ENCODE measurements around the gene KCNH5. TPM values are rescaled to one million over a fixed set of nuclear protein-coding genes. Genes with fewer than 3 reads are reported as not detected.

KCNH5 gene
- total RNA-seq, 2 experiments from 2014 or later = not detected

GRCh38 chr14:62743118-62743517 is 302.1 kb downstream of the KCNH5 start:
- Mint-ChIP-seq H3K4me1 (no peaks in the 10 kb centered on the region), H3K4me3 (no peak overlapping the region), H3K36me3 (no peaks in the 10 kb centered on the region), H3K27ac (no peak overlapping the region), H3K9me3 (ENCODE audit: low read depth) (no peaks in the 10 kb centered on the region), H3K27me3 (no peaks in the 10 kb centered on the region)
- ATAC-seq (no peak), DNase-seq (no peak)
- CTCF ChIA-PET = no interaction called here

DNA sequence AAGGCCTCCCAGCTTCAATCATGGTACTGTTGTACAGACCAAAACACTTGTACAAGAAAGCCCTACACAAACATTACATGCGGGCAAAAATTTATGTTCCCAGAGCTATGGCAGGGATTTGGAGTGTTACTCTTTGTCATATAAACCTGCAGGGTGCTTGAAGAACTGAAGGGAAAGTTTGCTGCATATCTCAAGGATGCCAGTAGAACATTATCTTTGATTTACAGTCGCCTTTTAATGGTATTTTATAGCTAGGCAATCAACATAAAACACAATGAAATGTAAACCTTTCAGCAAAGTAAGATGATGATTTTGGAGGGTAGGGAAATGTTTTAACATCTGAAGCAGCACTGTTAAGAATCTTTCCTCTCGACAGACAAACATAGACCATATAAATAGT is 305.6 kb downstream of the KCNH5 start:
- no peak for DNase-seq
- H3K4me3 Mint-ChIP-seq = no peak overlapping the region
- H3K27ac Mint-ChIP-seq = no peak overlapping the region
- CTCF ChIA-PET = no interaction called here
- no peaks in the 10 kb centered on the region for H3K9me3 Mint-ChIP-seq (ENCODE audit: low read depth)
- no peaks in the 10 kb centered on the region for H3K27me3 Mint-ChIP-seq
- no peaks in the 10 kb centered on the region for H3K4me1 Mint-ChIP-seq
- ATAC-seq = no peak
- H3K36me3 Mint-ChIP-seq = no peaks in the 10 kb centered on the region

GRCh38 chr14:62736048-62737043 is 308.9 kb downstream of the KCNH5 start:
- CTCF ChIA-PET = no interaction called here
- Mint-ChIP-seq H3K4me3 (no peak overlapping the region), H3K36me3 (no peaks in the 10 kb centered on the region), H3K27me3 (no peaks in the 10 kb centered on the region), H3K4me1 (no peaks in the 10 kb centered on the region), H3K27ac (no peak overlapping the region), H3K9me3 (ENCODE audit: low read depth) (no peaks in the 10 kb centered on the region)
- no peak for ATAC-seq
- no peak for DNase-seq

GRCh38 chr14:62734831-62735230 is 310.4 kb downstream of the KCNH5 start:
- Mint-ChIP-seq H3K27me3 (no peaks in the 10 kb centered on the region), H3K36me3 (no peaks in the 10 kb centered on the region)

DNA sequence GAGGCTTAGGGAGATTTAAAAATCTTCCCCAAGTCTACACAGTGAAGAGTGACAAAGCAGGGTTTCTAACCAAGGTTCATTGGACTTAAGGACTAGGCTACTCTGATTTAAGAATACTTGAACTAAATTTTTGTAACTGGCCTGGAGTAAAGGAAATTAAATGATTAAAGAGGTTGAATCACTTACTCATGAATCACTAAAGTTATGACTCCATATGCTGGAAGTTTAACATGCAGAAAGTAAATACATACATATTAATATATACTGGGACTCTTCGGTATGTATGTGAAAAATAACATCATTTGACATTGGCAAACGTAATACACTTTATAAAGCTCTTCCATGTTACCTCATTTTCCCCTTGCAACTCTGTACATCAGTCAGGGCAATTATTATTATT is 322.9 kb downstream of the KCNH5 start:
- no peak overlapping the region for H3K4me3 Mint-ChIP-seq
- no peak overlapping the region for H3K27ac Mint-ChIP-seq
- peaks cover 5% of the 10 kb centered on the region for H3K9me3 Mint-ChIP-seq (ENCODE audit: low read depth)
- H3K4me1 Mint-ChIP-seq = no peaks in the 10 kb centered on the region
- H3K36me3 Mint-ChIP-seq = no peaks in the 10 kb centered on the region
- H3K27me3 Mint-ChIP-seq = no peaks in the 10 kb centered on the region
- CTCF ChIA-PET = no interaction called here
- DNase-seq (no peak), ATAC-seq (no peak)

More at GRCh38 chr14:62734831-62735230, 310.4 kb downstream of the KCNH5 start:
- Mint-ChIP-seq H3K9me3 (ENCODE audit: low read depth) (no peaks in the 10 kb centered on the region), H3K27ac (no peak overlapping the region), H3K4me3 (no peak overlapping the region), H3K4me1 (no peaks in the 10 kb centered on the region)
- DNase-seq = no peak
- CTCF ChIA-PET = interaction anchor here (0.6 kb wide), 1 partner anchor 830 kb away, joined by 3 read pairs; no protein-coding TSS in a partner anchor
- ATAC-seq = no peak

DNA sequence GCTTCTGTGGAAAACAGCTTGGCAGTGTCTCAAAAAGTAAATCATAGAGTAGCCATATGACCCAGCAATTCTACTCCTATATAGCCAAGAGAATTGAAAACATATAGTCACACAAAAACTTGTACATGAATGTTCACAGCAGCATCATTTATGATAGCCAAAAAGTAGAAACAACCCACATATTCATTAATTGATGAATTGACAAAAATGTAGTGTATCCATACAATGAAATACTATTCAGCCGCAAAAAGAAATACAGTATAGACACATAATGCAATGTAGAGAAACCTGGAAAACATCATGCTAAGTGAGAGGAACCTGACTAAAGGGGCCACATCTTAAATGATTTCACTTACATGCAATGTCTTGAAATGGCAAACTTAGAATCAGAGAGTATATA is 326.6 kb downstream of the KCNH5 start:
- ATAC-seq (no peak), DNase-seq (no peak)
- CTCF ChIA-PET = no interaction called here
- Mint-ChIP-seq H3K27me3 (no peaks in the 10 kb centered on the region), H3K36me3 (no peaks in the 10 kb centered on the region), H3K9me3 (ENCODE audit: low read depth) (peaks cover 5% of the 10 kb centered on the region), H3K27ac (no peak overlapping the region), H3K4me3 (no peak overlapping the region), H3K4me1 (no peaks in the 10 kb centered on the region)

GRCh38 chr14:62711351-62712023 is 333.8 kb downstream of the KCNH5 start:
- H3K27ac Mint-ChIP-seq = no peak overlapping the region
- CTCF ChIA-PET = no interaction called here

GRCh38 chr14:62710811-62711210 is 334.4 kb downstream of the KCNH5 start:
- H3K4me3 Mint-ChIP-seq = no peak overlapping the region
- no peaks in the 10 kb centered on the region for H3K27me3 Mint-ChIP-seq
- DNase-seq (no peak), ATAC-seq (no peak)
- CTCF ChIA-PET = no interaction called here
- H3K36me3 Mint-ChIP-seq = no peaks in the 10 kb centered on the region
- no peak overlapping the region for H3K27ac Mint-ChIP-seq
- peaks cover 4% of the 10 kb centered on the region for H3K9me3 Mint-ChIP-seq (ENCODE audit: low read depth)
- no peaks in the 10 kb centered on the region for H3K4me1 Mint-ChIP-seq

More at GRCh38 chr14:62711351-62712023, 333.8 kb downstream of the KCNH5 start:
- ATAC-seq (no peak), DNase-seq (no peak)
- Mint-ChIP-seq H3K9me3 (ENCODE audit: low read depth) (peaks cover 4% of the 10 kb centered on the region), H3K27me3 (no peaks in the 10 kb centered on the region), H3K4me3 (no peak overlapping the region), H3K36me3 (no peaks in the 10 kb centered on the region), H3K4me1 (no peaks in the 10 kb centered on the region)

DNA sequence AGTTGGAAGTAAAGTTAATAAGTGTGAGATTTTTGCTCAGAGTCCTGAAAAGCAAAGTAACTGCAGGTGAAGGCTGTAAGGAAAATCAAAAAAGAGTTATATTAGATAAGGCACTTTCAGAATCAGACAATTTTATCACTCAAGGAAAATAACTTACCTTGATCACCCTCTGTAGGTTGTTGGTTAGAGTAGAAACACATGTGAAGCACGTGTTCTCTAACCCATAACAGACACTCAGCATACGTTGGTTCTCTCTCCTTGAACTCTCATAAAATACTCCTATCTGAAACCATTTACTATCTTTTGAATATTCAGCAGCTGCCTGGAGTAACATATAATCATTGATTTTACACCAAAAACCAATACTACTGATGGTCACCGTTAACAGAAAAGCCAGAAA is 335.5 kb downstream of the KCNH5 start:
- no peaks in the 10 kb centered on the region for H3K27me3 Mint-ChIP-seq
- no peak overlapping the region for H3K4me3 Mint-ChIP-seq

GRCh38 chr14:62706217-62706616 is 339.0 kb downstream of the KCNH5 start:
- Mint-ChIP-seq H3K36me3 (no peaks in the 10 kb centered on the region), H3K4me3 (no peak overlapping the region), H3K27me3 (no peaks in the 10 kb centered on the region), H3K27ac (no peak overlapping the region), H3K4me1 (no peaks in the 10 kb centered on the region), H3K9me3 (ENCODE audit: low read depth) (peaks cover 2% of the 10 kb centered on the region)
- CTCF ChIA-PET = no interaction called here
- DNase-seq = no peak
- no peak for ATAC-seq

More for the DNA sequence above, 335.5 kb downstream of the KCNH5 start:
- H3K9me3 Mint-ChIP-seq (ENCODE audit: low read depth) = peaks cover 2% of the 10 kb centered on the region
- H3K27ac Mint-ChIP-seq = no peak overlapping the region
- DNase-seq = no peak
- ATAC-seq = no peak
- H3K36me3 Mint-ChIP-seq = no peaks in the 10 kb centered on the region
- no peaks in the 10 kb centered on the region for H3K4me1 Mint-ChIP-seq
- CTCF ChIA-PET = no interaction called here

- Mint-ChIP-seq H3K9me3 (ENCODE audit: low read depth) (peaks cover 4% of the 10 kb centered on the region), H3K4me3 (no peak overlapping the region), H3K27me3 (no peaks in the 10 kb centered on the region), H3K27ac (no peak overlapping the region), H3K4me1 (no peaks in the 10 kb centered on the region), H3K36me3 (no peaks in the 10 kb centered on the region)
- CTCF ChIA-PET = no interaction called here
- DNase-seq (no peak), ATAC-seq (no peak)
Measured at GRCh38 chr14:62697461-62697860, 347.8 kb downstream of the KCNH5 start.

DNA sequence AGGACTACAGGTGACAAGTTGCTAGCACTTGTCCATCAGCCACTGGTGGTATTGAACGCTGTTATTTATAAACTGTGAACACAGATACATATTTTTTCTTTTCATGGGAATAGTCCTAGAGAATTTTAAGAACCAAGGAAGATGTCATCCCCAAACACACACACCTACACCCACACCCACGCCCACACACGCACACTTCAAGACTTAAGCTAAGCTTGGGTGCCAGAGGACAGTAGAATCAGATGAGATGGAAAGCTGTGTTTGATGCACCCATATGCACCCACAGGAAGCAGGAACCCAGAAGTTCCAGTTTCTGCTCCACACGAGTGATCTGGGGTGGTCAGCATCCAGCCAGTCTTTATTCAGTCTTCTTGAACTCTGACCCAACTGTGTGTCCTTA is 348.3 kb downstream of the KCNH5 start:
- ATAC-seq = no peak
- Mint-ChIP-seq H3K27ac (no peak overlapping the region), H3K9me3 (ENCODE audit: low read depth) (peaks cover 4% of the 10 kb centered on the region), H3K4me3 (no peak overlapping the region), H3K27me3 (no peaks in the 10 kb centered on the region), H3K36me3 (no peaks in the 10 kb centered on the region), H3K4me1 (no peaks in the 10 kb centered on the region)
- DNase-seq = no peak
- CTCF ChIA-PET = no interaction called here

- no peak for DNase-seq
- Mint-ChIP-seq H3K27me3 (no peaks in the 10 kb centered on the region), H3K4me1 (no peaks in the 10 kb centered on the region), H3K4me3 (no peak overlapping the region), H3K27ac (no peak overlapping the region), H3K9me3 (ENCODE audit: low read depth) (peaks cover 5% of the 10 kb centered on the region), H3K36me3 (no peaks in the 10 kb centered on the region)
- CTCF ChIA-PET = no interaction called here
- no peak for ATAC-seq
Measured at GRCh38 chr14:62696331-62696924, 348.8 kb downstream of the KCNH5 start.

DNA sequence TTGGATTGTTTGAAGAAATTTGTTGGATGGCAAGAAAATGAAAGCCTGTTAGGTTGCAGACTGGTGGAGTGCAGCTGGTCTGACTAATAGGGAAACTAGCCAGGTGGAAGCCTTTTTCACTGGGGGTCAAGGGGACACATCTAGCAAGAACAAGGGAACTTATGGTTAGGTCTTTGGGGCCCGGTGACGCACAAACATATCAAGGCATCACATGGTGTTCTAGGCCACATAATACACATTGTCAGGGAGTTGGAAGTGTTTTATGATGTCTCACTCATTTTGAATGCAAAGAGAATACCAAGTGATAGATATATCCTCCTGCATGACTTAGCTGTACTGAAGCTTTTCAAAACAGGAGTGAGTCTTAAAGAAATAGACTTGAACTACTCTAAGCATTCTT is 351.2 kb downstream of the KCNH5 start:
- DNase-seq = no peak
- H3K4me1 Mint-ChIP-seq = no peaks in the 10 kb centered on the region
- peaks cover 3% of the 10 kb centered on the region for H3K9me3 Mint-ChIP-seq (ENCODE audit: low read depth)
- H3K27me3 Mint-ChIP-seq = no peaks in the 10 kb centered on the region
- H3K4me3 Mint-ChIP-seq = no peak overlapping the region
- no peak overlapping the region for H3K27ac Mint-ChIP-seq
- no peaks in the 10 kb centered on the region for H3K36me3 Mint-ChIP-seq
- CTCF ChIA-PET = no interaction called here
- ATAC-seq = no peak
